HG02870 (cell line): Measurements from ENCODE around the gene TXNDC2.
"Not testable (repeated sequence)": the region's sequence is repeated elsewhere in the genome, so short reads cannot be mapped to it uniquely, and the experiment has no call there.

Source experiments
- ATAC-seq: cut with Tn5 transposase; IDR thresholded peaks from one replicate; pipeline ENCODE4 v1.9.1; 2021; ENCODE audit warnings: mild to moderate bottlenecking, moderate library complexity; ENCODE audit not compliant: unreplicated experiment

The TXNDC2 gene

GRCh38 chr18:9885170-9886004 is at the start of gene TXNDC2:
TSS of gene TXNDC2 (plus strand) at chr18:9885973. CDS start at chr18:9886681, 708 bp downstream.
- ATAC-seq: no peak

DNA sequence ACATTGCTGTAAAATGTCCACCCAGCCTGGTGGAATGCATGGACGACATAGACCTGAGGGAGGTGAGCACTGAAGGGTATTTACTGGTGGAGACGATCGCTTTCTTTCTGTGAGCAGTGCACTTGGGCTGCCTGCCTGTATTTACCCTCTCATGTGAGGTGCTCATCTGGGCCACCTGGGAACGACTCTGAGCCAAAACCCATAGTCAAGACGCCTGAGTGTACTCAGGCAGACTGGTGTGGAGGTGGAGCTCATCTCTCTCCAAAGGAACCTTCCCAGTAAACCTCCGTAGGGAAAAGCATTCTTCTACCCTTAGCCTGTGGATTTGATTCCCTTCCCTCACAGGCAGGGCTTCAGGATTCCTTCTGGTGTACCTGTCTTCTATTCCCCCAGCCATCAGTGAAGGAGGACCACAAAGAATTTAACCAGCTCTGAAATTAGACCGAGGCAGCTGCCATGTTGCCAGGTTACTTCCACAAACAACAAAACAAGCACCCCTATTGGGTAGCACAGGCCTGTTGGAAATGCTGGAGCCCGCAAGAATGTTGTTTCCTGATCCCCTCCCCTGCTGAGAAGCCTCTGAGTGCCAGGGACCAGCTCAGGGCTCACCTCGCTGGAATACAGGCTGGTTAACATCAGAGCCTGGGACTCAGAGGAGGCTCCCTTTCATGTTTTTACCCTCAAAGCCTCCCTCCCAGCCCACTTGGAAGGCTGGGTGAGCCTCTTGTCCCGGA is 47.5 kb upstream of the TXNDC2 start:
- ATAC-seq: no peak

GRCh38 chr18:9839211-9839610 is 46.6 kb upstream of the TXNDC2 start:
- no peak for ATAC-seq

DNA sequence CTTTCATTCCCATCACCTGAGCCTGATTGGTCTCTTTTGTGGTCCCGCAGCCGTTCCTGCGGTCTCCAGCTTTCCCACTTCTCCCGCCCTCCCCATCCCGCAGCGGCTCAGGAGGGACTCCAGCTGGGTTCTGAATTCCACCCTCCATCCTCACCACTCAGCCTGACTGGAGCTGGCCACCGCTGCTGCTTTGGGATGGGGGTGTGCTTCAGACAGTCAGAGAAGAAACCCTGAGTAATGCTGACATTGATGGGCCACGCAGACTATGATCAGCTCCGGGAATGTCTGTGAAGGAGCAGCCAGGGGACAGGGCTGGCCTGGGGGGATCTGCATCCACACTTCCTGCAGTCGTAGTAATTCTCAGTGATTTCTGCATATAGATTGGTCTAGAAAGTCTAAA is 45.9 kb upstream of the TXNDC2 start:
- no peak for ATAC-seq

GRCh38 chr18:9841752-9842151 is 44.0 kb upstream of the TXNDC2 start:
- ATAC-seq: no peak

- ATAC-seq: no peak
Observed at GRCh38 chr18:9842448-9842847, 43.3 kb upstream of the TXNDC2 start.

DNA sequence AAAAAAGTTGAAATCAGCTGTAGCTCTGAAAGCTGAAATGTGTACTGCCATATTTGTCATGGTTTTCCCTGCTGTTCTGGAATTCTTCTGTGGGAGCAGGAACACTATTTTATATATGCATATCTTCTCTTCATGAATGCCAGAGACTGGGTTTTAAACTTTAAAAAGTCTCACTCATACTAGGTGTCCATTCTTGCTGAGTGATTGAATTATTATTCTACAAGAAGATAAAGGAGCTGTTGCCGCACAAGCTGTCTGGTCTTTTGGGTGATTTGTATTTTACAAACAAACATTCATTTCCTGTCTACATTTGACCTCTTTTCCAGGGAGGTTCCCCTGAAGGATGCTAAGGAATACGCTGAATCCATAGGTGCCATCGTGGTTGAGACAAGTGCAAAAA is 40.5 kb upstream of the TXNDC2 start:
- no peak for ATAC-seq

DNA sequence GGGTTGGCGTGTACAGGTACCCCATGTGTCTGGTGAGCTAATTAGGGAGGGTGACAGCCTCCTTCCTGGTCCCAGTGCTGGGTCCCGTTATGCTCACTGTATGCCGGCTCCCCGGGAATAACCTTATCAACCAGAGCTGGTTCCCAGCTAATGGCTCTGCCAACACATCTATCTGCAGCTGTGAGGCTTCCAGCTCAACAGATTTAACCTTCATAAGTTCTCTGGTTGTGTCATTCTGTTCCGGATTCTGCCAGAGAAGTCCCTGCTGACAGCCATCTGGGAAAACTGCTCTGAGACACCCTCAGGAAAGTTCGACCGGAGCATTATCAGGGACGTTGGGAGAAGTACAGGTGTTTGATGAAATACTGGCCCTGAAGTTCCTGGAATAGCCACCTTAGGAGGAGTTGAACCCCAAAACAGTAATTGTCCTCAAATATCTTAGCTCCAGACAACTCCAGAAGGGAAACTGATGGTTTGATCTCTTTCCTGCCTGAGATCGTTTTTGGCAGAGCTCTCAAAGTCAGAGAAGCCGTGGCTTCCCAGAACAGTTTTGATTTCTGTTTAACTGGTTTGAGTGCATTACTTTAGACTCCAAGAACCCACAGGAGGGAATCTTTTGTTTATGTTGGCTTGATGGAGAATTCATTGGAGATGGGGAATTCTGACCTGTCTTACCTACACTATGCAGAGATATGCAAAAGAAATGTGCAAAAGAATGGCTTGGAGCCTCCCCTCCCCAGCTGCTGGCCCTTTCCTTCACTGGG is 39.4 kb upstream of the TXNDC2 start:
- ATAC-seq: no peak

GRCh38 chr18:9848170-9848879 is 37.4 kb upstream of the TXNDC2 start:
- ATAC-seq: no peak

GRCh38 chr18:9849407-9850283 is 36.1 kb upstream of the TXNDC2 start:
- ATAC-seq: no peak

DNA sequence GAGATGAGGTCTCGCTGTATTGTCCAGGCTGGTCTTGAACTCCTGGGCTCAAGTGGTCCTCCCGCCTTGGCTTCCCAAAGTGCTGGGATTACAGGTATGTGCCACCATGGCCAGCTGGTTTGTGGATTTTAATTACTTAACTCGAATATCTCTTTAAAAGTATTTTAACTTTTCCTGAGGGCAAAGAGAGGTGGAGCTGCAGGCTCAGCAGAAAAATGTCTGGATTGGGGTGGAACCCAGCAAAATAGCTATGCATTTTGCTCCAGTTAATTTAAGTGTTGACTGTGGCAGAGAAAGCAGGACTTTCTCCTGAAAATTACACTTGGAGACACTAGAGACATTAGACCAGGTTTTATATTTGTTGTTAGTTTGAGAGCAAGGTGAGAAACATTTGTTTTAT is 35.5 kb upstream of the TXNDC2 start:
- no peak for ATAC-seq

DNA sequence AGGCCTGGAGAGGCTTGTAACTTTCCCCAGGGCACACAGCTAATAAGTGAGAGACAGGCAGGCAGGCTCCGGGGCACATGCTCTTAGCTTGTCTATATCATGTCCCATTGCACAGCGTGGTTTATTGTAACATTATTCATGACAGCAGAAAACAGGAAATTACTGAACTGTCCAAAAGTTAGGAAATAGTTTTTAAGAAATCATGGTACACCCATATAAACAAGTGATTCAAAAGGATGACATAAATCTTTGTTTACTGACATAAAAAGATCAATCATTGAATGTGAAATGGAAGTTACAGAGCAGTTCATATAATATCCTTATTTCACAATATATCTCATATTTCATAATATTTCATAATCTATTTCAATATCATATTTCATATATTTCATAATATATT is 34.3 kb upstream of the TXNDC2 start:
- ATAC-seq: no peak

GRCh38 chr18:9852266-9853081 is 33.3 kb upstream of the TXNDC2 start:
- no peak for ATAC-seq

GRCh38 chr18:9854801-9855676 is 30.7 kb upstream of the TXNDC2 start:
- ATAC-seq: no peak

DNA sequence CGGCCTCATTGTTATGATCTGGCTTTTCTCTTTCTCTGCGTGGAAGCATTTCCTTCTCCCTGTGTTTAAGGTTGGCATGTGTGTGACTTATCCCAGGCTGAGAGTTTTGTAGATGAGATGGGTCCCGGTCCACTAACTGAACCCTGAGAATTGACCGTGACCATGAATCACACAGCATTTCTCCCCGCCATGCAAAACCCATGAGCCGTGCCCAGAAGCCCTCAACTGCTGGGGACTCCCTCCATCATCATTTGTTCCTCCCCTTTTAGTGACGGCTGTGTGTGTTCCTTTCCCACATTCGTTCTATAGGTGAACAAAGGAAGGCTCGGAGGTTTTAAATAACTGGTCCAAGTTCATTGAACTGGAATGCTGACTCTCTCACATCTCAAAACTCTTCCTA is 30.1 kb upstream of the TXNDC2 start:
- ATAC-seq: no peak

DNA sequence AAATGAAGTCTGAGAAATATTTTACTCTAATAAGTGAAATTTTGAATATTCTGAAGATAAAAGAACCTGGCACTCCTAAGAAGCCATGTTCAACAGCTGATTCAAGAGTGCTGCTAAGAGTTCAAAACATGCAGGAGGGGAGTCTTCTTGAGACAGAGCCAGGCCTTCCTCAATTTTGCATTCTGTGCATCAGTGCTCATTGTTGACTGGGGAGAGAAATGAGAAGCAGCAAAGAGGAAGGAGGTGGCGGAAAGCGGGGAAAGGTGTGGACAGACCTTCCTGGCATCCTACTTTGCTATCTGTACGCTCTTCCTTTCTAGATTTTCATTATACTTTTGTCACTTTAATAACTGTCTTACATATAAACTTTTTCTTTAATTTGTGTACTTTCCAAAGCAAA is 29.7 kb upstream of the TXNDC2 start:
- ATAC-seq: no peak

- not testable (repeated sequence) for ATAC-seq
Observed at GRCh38 chr18:9857479-9857998, 28.2 kb upstream of the TXNDC2 start.

GRCh38 chr18:9858642-9859041 is 27.1 kb upstream of the TXNDC2 start:
- no peak for ATAC-seq
